Stimulated activated CD8-positive, alpha-beta memory T cell treated with anti-CD3 and anti-CD28 coated beads, Interleukin-2, amount 100 ng/mL, for 1 hour (primary cell): ENCODE measurements around the gene KRTCAP3.

ENCODE experiments used
- DNase-seq, 2 donors: peaks; one replicate each; pipeline ENCODE4 v3.0.0-alpha.2; 2020; ENCODE audit warnings: low read depth in 2 of 2

The KRTCAP3 gene

GRCh38 chr2:27441226-27441926 is 805 bp upstream of the KRTCAP3 start:
- no peak for DNase-seq

GRCh38 chr2:27442920-27443282 is 720 bp downstream of the KRTCAP3 start:
- DNase-seq = no peak

- no peak for DNase-seq
These were observed 3.0 kb downstream of the KRTCAP3 start for GRCh38 chr2:27445155-27445554.

DNA sequence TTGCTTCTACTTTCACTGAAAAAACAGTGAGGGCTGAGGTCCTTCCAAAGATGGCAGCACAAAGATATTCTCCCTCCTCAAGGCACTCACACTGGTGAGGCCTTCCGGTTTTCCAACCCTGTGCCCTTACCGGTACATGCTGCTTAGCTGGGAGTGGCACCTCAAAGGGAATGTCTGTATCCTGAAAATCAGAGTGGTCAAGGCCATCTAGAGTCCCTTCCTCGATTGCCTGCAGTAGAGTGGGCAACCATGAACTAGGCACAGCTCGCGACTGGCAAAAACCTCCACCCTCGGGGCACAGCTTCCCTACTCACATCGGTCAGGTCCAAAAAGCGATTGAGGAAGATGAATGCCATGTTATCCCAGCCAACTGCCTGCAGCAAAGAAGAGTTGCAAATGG is 3.4 kb downstream of the KRTCAP3 start:
- DNase-seq = no peak

GRCh38 chr2:27446057-27446456 is 3.9 kb downstream of the KRTCAP3 start:
- DNase-seq = no peak

GRCh38 chr2:27448381-27448780 is 6.2 kb downstream of the KRTCAP3 start:
- DNase-seq = no peak

DNA sequence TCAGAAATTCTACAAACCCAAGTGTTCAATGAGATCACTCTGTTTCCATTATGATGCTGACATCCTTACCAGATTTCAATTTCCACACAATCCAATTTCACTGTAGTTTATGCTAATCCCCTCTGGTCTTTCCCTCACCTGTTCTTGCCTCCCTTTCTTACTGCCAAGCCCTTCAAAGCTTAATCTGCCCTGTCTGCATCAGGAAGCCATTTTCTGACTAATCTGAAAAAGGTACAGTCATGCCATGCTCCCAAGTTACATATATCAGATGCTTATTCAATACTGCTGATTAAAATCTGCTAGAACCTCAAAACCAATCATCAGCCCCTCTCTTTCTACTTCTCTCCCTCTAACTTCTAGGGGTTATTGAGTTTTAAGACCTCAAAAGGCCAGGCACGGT is 8.9 kb downstream of the KRTCAP3 start:
- DNase-seq = no peak

- DNase-seq = no peak
These were observed 11.8 kb downstream of the KRTCAP3 start for GRCh38 chr2:27453968-27454367.

GRCh38 chr2:27461118-27461517 is 18.9 kb downstream of the KRTCAP3 start:
- DNase-seq = no peak

GRCh38 chr2:27464443-27464842 is 22.3 kb downstream of the KRTCAP3 start:
- DNase-seq = no peak

- no peak for DNase-seq
These were observed 29.8 kb downstream of the KRTCAP3 start for GRCh38 chr2:27471961-27472360.

GRCh38 chr2:27485496-27485895 is 43.3 kb downstream of the KRTCAP3 start:
- no peak for DNase-seq

- no peak for DNase-seq
These were observed 46.9 kb downstream of the KRTCAP3 start for GRCh38 chr2:27489118-27489497.

- peak; percentile 97 to 99 for DNase-seq
These were observed 47.6 kb downstream of the KRTCAP3 start, which contains the start of gene IFT172 for GRCh38 chr2:27489498-27490397. IFT172 (minus strand) TSS chr2:27489743; CDS start chr2:27489653, 90 bp downstream.

- DNase-seq = no peak
These were observed 50.4 kb downstream of the KRTCAP3 start for GRCh38 chr2:27492557-27492956.

- no peak for DNase-seq
These were observed 51.7 kb downstream of the KRTCAP3 start for GRCh38 chr2:27493948-27494283.
